Measurements from ENCODE around the gene CLIP4.
A peak's percentile ranks its signal among the peaks of the same experiment; 100 is the strongest.

The CLIP4 gene

GRCh38 chr2:29191817-29192216 is 76.6 kb downstream of the CLIP4 start:
- no peak for DNase-seq (ENCODE audit: low read depth in 2 of 2)

GRCh38 chr2:29192526-29192925 is 77.3 kb downstream of the CLIP4 start:
- DNase-seq (ENCODE audit: low read depth in 2 of 2), result no peak

GRCh38 chr2:29193111-29193510 is 77.9 kb downstream of the CLIP4 start:
- no peak for DNase-seq (ENCODE audit: low read depth in 2 of 2)

GRCh38 chr2:29193681-29194080 is 78.5 kb downstream of the CLIP4 start:
- no peak for DNase-seq (ENCODE audit: low read depth in 2 of 2)

- no peak for DNase-seq (ENCODE audit: low read depth in 2 of 2)
Observed at GRCh38 chr2:29195796-29196195, 80.6 kb downstream of the CLIP4 start.

- peak; percentile 50 for DNase-seq (ENCODE audit: low read depth in 2 of 2)
Observed at GRCh38 chr2:29196792-29197788, 81.9 kb downstream of the CLIP4 start.

GRCh38 chr2:29201979-29202378 is 86.8 kb downstream of the CLIP4 start:
- DNase-seq (ENCODE audit: low read depth in 2 of 2), result no peak

- DNase-seq (ENCODE audit: low read depth in 2 of 2), result no peak
Observed at GRCh38 chr2:29202819-29203495, 87.7 kb downstream of the CLIP4 start.

GRCh38 chr2:29206941-29207340 is 91.7 kb downstream of the CLIP4 start:
- no peak for DNase-seq (ENCODE audit: low read depth in 2 of 2)

- DNase-seq (ENCODE audit: low read depth in 2 of 2), result no peak
Observed at GRCh38 chr2:29207352-29208148, 92.3 kb downstream of the CLIP4 start.

- DNase-seq (ENCODE audit: low read depth in 2 of 2), result no peak
Observed at GRCh38 chr2:29209551-29209950, 94.3 kb downstream of the CLIP4 start.

GRCh38 chr2:29212009-29212408 is 96.8 kb downstream of the CLIP4 start:
- DNase-seq (ENCODE audit: low read depth in 2 of 2), result no peak

GRCh38 chr2:29213888-29214291 is 98.7 kb downstream of the CLIP4 start:
- no peak for DNase-seq (ENCODE audit: low read depth in 2 of 2)

- no peak for DNase-seq (ENCODE audit: low read depth in 2 of 2)
Observed at GRCh38 chr2:29215073-29215472, 99.9 kb downstream of the CLIP4 start.

- DNase-seq (ENCODE audit: low read depth in 2 of 2), result no peak
Observed at GRCh38 chr2:29215739-29216608, 100.8 kb downstream of the CLIP4 start.

GRCh38 chr2:29216609-29216909 is 101.3 kb downstream of the CLIP4 start:
- DNase-seq (ENCODE audit: low read depth in 2 of 2), result no peak

- DNase-seq (ENCODE audit: low read depth in 2 of 2), result no peak
Observed at GRCh38 chr2:29218071-29218470, 102.9 kb downstream of the CLIP4 start.

- DNase-seq (ENCODE audit: low read depth in 2 of 2), result no peak
Observed at GRCh38 chr2:29218550-29219125, 103.4 kb downstream of the CLIP4 start.

GRCh38 chr2:29219374-29219773 is 104.2 kb downstream of the CLIP4 start:
- no peak for DNase-seq (ENCODE audit: low read depth in 2 of 2)

- no peak for DNase-seq (ENCODE audit: low read depth in 2 of 2)
Observed at GRCh38 chr2:29220506-29221270, 105.5 kb downstream of the CLIP4 start.
